Activated CD8-positive, alpha-beta T cell treated with anti-CD3 and anti-CD28 coated beads for 36 hours (primary cell): ENCODE data around the gene REELD1. TPM values are rescaled to one million over a fixed set of nuclear protein-coding genes. Genes with fewer than 3 reads are reported as not detected.

ENCODE experiments used
- ATAC-seq: fragments of 200-7000 bp; cut with Tn5 transposase; one replicate; pipeline ENCODE4 v1.10.0; 2021; ENCODE audit warnings: mild to moderate bottlenecking, moderate library complexity
- CTCF ChIA-PET: fragments of 350-600 bp; sonication (Branson Sonifier 250); formaldehyde crosslinking; loops from one replicate; lab custom pipeline; 2021; ENCODE audit warnings: antibody characterized with exemption; lab: Charles Lee
- POLR2A ChIA-PET: fragments of 350-600 bp; sonication (Branson Sonifier 250); formaldehyde crosslinking; loops from one replicate; lab custom pipeline; 2021; ENCODE audit warnings: antibody characterized with exemption; lab: Charles Lee
- DNase-seq: peaks from one replicate; pipeline ENCODE4 v3.0.0-alpha.2; 2020
- H3K27ac Mint-ChIP-seq: one replicate; pipeline ENCODE4 v1.8.0; 2021; ENCODE audit warnings: mild to moderate bottlenecking, mixed read lengths
- H3K27me3 Mint-ChIP-seq: one replicate; pipeline ENCODE4 v1.8.0; 2021; ENCODE audit warnings: mixed read lengths
- H3K36me3 Mint-ChIP-seq: one replicate; pipeline ENCODE4 v1.8.0; 2021; ENCODE audit warnings: low read depth, mixed read lengths
- H3K4me1 Mint-ChIP-seq: one replicate; pipeline ENCODE4 v1.8.0; 2021; ENCODE audit warnings: low read depth, mixed read lengths
- H3K4me3 Mint-ChIP-seq: one replicate; pipeline ENCODE4 v1.8.0; 2021; ENCODE audit warnings: mild to moderate bottlenecking, moderate library complexity, mixed read lengths
- H3K9me3 Mint-ChIP-seq: one replicate; pipeline ENCODE4 v1.8.0; 2021; ENCODE audit warnings: mixed read lengths
- CTCF ChIP-seq: fragments of 200-600 bp; IDR thresholded peaks from one replicate; pipeline ENCODE4 v1.8.0; 2022; ENCODE audit warnings: antibody characterized with exemption, mild to moderate bottlenecking
- intact Hi-C: fragments of 100-400 bp; cut with micrococcal nuclease; formaldehyde crosslinking; loops from one replicate; pipeline ENCODE4 v1.10.0; 2022
- total RNA-seq, 2 experiments: library from RNA; stranded (reverse); gene quantifications; one replicate each; pipeline ENCODE4 v1.2.3, GENCODE V29; 2021

REELD1 gene
- total RNA-seq, 2 experiments from 2014 or later: 0.11 to 0.34 TPM

DNA sequence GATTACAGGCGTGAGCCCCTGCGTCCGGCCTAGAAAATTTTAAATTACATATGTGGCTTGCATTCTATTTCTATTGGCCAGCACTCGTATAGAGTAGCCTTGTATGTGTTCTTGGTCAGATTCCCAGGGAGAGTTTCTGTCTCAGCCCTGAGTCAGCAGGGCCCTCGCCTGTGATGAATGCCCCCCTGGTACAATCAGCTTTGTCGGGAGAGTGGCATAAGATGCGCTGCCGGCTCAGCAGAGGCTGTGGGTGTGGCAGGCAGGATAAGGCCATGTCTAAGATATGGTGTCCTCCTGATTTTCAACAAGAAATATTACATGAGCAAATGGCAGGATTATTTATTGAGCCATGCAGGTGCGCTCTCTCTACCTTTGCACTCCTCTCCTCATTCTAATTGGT lies 1.6 kb upstream of the REELD1 start:
- H3K27ac Mint-ChIP-seq: no peak overlapping the region
- ATAC-seq (no peak), DNase-seq (no peak)
- TF ChIP-seq CTCF: no peak
- H3K36me3 Mint-ChIP-seq: no peaks in the 10 kb centered on the region
- ChIA-PET POLR2A (no interaction called here), CTCF (no interaction called here)
- H3K27me3 Mint-ChIP-seq: peaks cover 3% of the 10 kb centered on the region
- no peaks in the 10 kb centered on the region for H3K9me3 Mint-ChIP-seq
- intact Hi-C loops: no loop called here
- H3K4me1 Mint-ChIP-seq: no peaks in the 10 kb centered on the region
- no peak overlapping the region for H3K4me3 Mint-ChIP-seq

- H3K27ac Mint-ChIP-seq: no peak overlapping the region
- intact Hi-C loops: no loop called here
- CTCF ChIA-PET: no interaction called here
- H3K4me3 Mint-ChIP-seq: no peak overlapping the region
- no peaks in the 10 kb centered on the region for H3K4me1 Mint-ChIP-seq
- no peak for TF ChIP-seq CTCF
- no peak for DNase-seq
- no peak for ATAC-seq
- no peaks in the 10 kb centered on the region for H3K27me3 Mint-ChIP-seq
- H3K36me3 Mint-ChIP-seq: no peaks in the 10 kb centered on the region
- POLR2A ChIA-PET: no interaction called here
- no peaks in the 10 kb centered on the region for H3K9me3 Mint-ChIP-seq
These were observed 8.0 kb downstream of the REELD1 start for GRCh38 chr4:146222313-146222712.

- Mint-ChIP-seq H3K27ac (no peak overlapping the region), H3K27me3 (no peaks in the 10 kb centered on the region), H3K4me1 (no peaks in the 10 kb centered on the region), H3K4me3 (no peak overlapping the region), H3K9me3 (no peaks in the 10 kb centered on the region), H3K36me3 (no peaks in the 10 kb centered on the region)
- no peak for TF ChIP-seq CTCF
- ChIA-PET POLR2A (no interaction called here), CTCF (no interaction called here)
- ATAC-seq: no peak
- no peak for DNase-seq
- intact Hi-C loops: no loop called here
These were observed 10.1 kb downstream of the REELD1 start for GRCh38 chr4:146224326-146224966.

GRCh38 chr4:146229406-146229805 lies 15.1 kb downstream of the REELD1 start:
- H3K4me1 Mint-ChIP-seq: no peaks in the 10 kb centered on the region
- no peak overlapping the region for H3K4me3 Mint-ChIP-seq
- intact Hi-C loops: no loop called here
- H3K36me3 Mint-ChIP-seq: no peaks in the 10 kb centered on the region
- H3K27me3 Mint-ChIP-seq: no peaks in the 10 kb centered on the region
- peaks cover 2% of the 10 kb centered on the region for H3K9me3 Mint-ChIP-seq
- no peak for TF ChIP-seq CTCF
- no peak for DNase-seq
- no peak for ATAC-seq
- ChIA-PET POLR2A (no interaction called here), CTCF (interaction anchor here (1.1 kb wide), 1 partner anchor 868 kb away, joined by 4 read pairs; no protein-coding TSS in a partner anchor)
- no peak overlapping the region for H3K27ac Mint-ChIP-seq

GRCh38 chr4:146232131-146232722 lies 17.9 kb downstream of the REELD1 start:
- Mint-ChIP-seq H3K27ac (no peak overlapping the region), H3K36me3 (no peaks in the 10 kb centered on the region), H3K9me3 (peaks cover 2% of the 10 kb centered on the region), H3K27me3 (no peaks in the 10 kb centered on the region), H3K4me1 (no peaks in the 10 kb centered on the region), H3K4me3 (no peak overlapping the region)
- no peak for TF ChIP-seq CTCF
- intact Hi-C loops: no loop called here
- ATAC-seq: no peak
- ChIA-PET CTCF (interaction anchor here (1.4 kb wide), 1 partner anchor 10 kb away, joined by 3 read pairs; no protein-coding TSS in a partner anchor), POLR2A (no interaction called here)
- DNase-seq: no peak
